Measurements from ENCODE around the gene TEX51. TPM values are rescaled to one million over a fixed set of nuclear protein-coding genes. Genes with fewer than 3 reads are reported as not detected.

The TEX51 gene
- total RNA-seq, 2 donors from 2014 or later: not detected

DNA sequence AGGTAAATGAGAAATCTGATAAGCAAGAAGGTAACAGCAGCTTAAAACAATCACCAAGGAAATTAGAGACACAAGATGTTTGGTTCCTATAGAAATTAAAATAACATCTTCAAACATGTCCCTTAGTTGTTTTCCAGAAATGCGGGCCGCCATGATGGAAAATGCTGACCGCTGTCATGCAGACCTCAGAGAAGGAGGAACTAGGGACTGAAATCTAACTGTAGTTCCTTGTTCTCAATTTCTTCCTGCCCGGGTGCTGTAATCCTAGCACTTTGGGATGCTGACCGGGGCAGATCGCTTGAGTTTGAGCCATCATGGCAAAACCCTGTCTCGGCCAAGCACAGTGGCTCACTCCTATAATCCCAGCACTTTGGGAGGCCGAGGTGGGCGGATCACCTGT is 51.1 kb downstream of the TEX51 start:
- Histone ChIP-seq H3K4me1 (no peaks in the 10 kb centered on the region), H3K36me3 (no peaks in the 10 kb centered on the region), H3K9ac (ENCODE audit: low read depth in 2 of 2, low read length in 2 of 2) (no peak overlapping the region), H3K27me3 (no peaks in the 10 kb centered on the region), H3K9me3 (no peaks in the 10 kb centered on the region), H3K27ac (no peak overlapping the region), H3K4me3 (no peak overlapping the region)
- intact Hi-C loops (cut with DNase I): no loop called here
- TF ChIP-seq, protein P1, sequence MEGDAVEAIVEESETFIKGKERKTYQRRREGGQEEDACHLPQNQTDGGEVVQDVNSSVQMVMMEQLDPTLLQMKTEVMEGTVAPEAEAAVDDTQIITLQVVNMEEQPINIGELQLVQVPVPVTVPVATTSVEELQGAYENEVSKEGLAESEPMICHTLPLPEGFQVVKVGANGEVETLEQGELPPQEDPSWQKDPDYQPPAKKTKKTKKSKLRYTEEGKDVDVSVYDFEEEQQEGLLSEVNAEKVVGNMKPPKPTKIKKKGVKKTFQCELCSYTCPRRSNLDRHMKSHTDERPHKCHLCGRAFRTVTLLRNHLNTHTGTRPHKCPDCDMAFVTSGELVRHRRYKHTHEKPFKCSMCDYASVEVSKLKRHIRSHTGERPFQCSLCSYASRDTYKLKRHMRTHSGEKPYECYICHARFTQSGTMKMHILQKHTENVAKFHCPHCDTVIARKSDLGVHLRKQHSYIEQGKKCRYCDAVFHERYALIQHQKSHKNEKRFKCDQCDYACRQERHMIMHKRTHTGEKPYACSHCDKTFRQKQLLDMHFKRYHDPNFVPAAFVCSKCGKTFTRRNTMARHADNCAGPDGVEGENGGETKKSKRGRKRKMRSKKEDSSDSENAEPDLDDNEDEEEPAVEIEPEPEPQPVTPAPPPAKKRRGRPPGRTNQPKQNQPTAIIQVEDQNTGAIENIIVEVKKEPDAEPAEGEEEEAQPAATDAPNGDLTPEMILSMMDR (IDR thresholded peaks at IDR 0.05): no peak
- DNase-seq: no peak

DNA sequence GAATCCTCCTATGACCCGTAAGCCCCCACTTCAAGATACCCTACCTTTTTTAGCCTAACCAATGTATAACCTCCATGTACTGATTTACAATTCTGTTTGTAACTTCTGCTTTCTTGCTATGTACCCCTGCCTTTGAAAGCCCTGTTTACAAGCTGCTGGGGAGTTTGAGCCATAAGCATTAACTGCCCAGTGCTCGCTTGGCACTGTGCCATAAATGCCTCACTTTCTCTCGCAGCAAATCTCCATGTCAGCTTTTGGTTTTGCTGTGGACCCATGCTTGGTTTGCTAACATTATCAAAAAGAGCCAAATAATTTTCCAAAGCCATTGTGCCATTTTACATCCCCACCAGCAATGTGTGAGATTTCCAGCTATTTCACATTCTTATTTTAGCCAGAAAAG is 51.8 kb downstream of the TEX51 start:
- intact Hi-C loops (cut with DNase I): no loop called here
- H3K27ac ChIP-seq: no peak overlapping the region
- DNase-seq: no peak
- no peaks in the 10 kb centered on the region for H3K27me3 ChIP-seq
- TF ChIP-seq, protein P1 (IDR thresholded peaks at IDR 0.05): no peak
- no peak overlapping the region for H3K9ac ChIP-seq (ENCODE audit: low read depth in 2 of 2, low read length in 2 of 2)
- no peak overlapping the region for H3K4me3 ChIP-seq
- no peaks in the 10 kb centered on the region for H3K4me1 ChIP-seq
- no peaks in the 10 kb centered on the region for H3K36me3 ChIP-seq
- no peaks in the 10 kb centered on the region for H3K9me3 ChIP-seq

Other genes starting within 250 kb of the TEX51 start
- 10 to 100 TPM in 1 of 2 donors, 1 to 10 TPM in 1; 7.1 to 14.7 TPM for gene GYPC, start 242.7 kb upstream of the TEX51 start, total RNA-seq
- gene BIN1, start 208.3 kb downstream of the TEX51 start, total RNA-seq: 10 to 100 TPM; 38.5 to 60.8 TPM

Data from colonic mucosa (tissue), 4 donors.